ENCODE measurements around the gene KLHL3.

- TF ChIP-seq CTCF (IDR thresholded peaks at IDR 0.05), result no peak
- no peak for TF ChIP-seq POLR2A (IDR thresholded peaks at IDR 0.05)
These were observed 129.5 kb downstream of the KLHL3 start for GRCh38 chr5:137606401-137606800.

Data from esophagus squamous epithelium (tissue), 4 donors.